ENCODE results near the gene RXFP4. TPM values are rescaled to one million over a fixed set of nuclear protein-coding genes. Genes with fewer than 3 reads are reported as not detected.

The RXFP4 gene
- total RNA-seq, 1 donor from 2014 or later: not detected

DNA sequence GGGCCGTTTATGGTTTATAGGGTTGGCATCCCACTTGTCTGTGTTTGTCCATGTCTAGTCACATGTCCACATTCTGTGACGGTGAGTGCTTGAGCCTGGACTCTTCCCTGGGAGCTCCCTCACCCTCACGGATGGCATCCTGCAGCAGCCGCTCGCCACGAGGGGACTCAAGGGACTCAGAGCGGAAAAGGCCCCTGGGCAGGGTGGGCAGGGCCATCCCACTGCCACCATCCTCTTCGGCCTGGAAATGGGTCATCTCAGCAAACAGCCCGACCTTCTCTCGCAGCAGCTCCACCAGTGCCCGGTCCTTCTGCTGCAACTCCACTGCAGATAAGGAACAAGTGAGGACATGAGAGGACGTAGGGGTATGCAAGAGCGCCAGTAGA is 11.1 kb downstream of the RXFP4 start:
- H3K4me3 Mint-ChIP-seq (ENCODE audit: unreplicated experiment): no peak overlapping the region
- no peak overlapping the region for H3K27ac Mint-ChIP-seq (ENCODE audit: unreplicated experiment)

DNA sequence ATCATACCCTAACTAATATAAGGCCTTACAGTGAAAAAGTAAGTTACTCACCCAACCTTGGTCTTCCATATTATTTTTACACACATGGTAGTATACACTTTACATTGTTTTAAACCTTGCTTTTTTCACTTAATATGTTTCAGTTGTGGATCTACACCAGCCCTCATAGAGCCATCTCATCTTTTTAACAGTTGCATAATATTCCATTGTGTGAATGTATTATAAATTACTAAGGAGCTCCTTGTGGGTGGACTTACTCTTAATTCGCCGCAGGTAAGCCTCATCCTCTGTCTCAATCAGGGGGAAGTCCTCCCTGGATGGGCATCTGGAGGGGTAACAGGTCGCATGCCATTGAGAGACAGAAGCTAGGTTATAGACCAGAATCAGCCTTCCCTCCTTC is 13.2 kb downstream of the RXFP4 start:
- no peaks in the 10 kb centered on the region for H3K4me1 Mint-ChIP-seq (ENCODE audit: low read depth)
- TF ChIP-seq, protein P1, sequence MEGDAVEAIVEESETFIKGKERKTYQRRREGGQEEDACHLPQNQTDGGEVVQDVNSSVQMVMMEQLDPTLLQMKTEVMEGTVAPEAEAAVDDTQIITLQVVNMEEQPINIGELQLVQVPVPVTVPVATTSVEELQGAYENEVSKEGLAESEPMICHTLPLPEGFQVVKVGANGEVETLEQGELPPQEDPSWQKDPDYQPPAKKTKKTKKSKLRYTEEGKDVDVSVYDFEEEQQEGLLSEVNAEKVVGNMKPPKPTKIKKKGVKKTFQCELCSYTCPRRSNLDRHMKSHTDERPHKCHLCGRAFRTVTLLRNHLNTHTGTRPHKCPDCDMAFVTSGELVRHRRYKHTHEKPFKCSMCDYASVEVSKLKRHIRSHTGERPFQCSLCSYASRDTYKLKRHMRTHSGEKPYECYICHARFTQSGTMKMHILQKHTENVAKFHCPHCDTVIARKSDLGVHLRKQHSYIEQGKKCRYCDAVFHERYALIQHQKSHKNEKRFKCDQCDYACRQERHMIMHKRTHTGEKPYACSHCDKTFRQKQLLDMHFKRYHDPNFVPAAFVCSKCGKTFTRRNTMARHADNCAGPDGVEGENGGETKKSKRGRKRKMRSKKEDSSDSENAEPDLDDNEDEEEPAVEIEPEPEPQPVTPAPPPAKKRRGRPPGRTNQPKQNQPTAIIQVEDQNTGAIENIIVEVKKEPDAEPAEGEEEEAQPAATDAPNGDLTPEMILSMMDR (IDR thresholded peaks at IDR 0.05): no peak
- no peaks in the 10 kb centered on the region for H3K9me3 Mint-ChIP-seq (ENCODE audit: low read depth)
- DNase-seq (ENCODE audit: low spot score): no peak
- H3K36me3 Mint-ChIP-seq (ENCODE audit: low read depth): peaks cover 40% of the 10 kb centered on the region
- H3K27ac Mint-ChIP-seq (ENCODE audit: unreplicated experiment): no peak overlapping the region
- no peak overlapping the region for H3K4me3 Mint-ChIP-seq (ENCODE audit: unreplicated experiment)
- H3K27me3 Mint-ChIP-seq (ENCODE audit: low read depth): no peaks in the 10 kb centered on the region

More for the DNA sequence above, 11.1 kb downstream of the RXFP4 start:
- no peak for DNase-seq (ENCODE audit: low spot score)
- Mint-ChIP-seq H3K27me3 (ENCODE audit: low read depth) (no peaks in the 10 kb centered on the region), H3K36me3 (ENCODE audit: low read depth) (peaks cover 42% of the 10 kb centered on the region), H3K4me1 (ENCODE audit: low read depth) (no peaks in the 10 kb centered on the region), H3K9me3 (ENCODE audit: low read depth) (no peaks in the 10 kb centered on the region)
- TF ChIP-seq, protein P1 (IDR thresholded peaks at IDR 0.05): no peak

GRCh38 chr1:155957411-155957915 is 16.0 kb downstream of the RXFP4 start:
- Mint-ChIP-seq H3K27ac (ENCODE audit: unreplicated experiment) (no peak overlapping the region), H3K4me3 (ENCODE audit: unreplicated experiment) (no peak overlapping the region), H3K4me1 (ENCODE audit: low read depth) (peaks cover 27% of the 10 kb centered on the region), H3K9me3 (ENCODE audit: low read depth) (no peaks in the 10 kb centered on the region), H3K36me3 (ENCODE audit: low read depth) (peaks cover 42% of the 10 kb centered on the region), H3K27me3 (ENCODE audit: low read depth) (no peaks in the 10 kb centered on the region)
- DNase-seq (ENCODE audit: low spot score): no peak
- TF ChIP-seq, protein P1 (IDR thresholded peaks at IDR 0.05): no peak

GRCh38 chr1:155960081-155960745 is 18.8 kb downstream of the RXFP4 start:
- peaks cover 42% of the 10 kb centered on the region for H3K36me3 Mint-ChIP-seq (ENCODE audit: low read depth)
- TF ChIP-seq, protein P1 (IDR thresholded peaks at IDR 0.05): no peak
- no peaks in the 10 kb centered on the region for H3K27me3 Mint-ChIP-seq (ENCODE audit: low read depth)
- peaks cover 37% of the 10 kb centered on the region for H3K4me1 Mint-ChIP-seq (ENCODE audit: low read depth)
- peak overlapping the region; percentile 95 for H3K27ac Mint-ChIP-seq (ENCODE audit: unreplicated experiment)
- H3K4me3 Mint-ChIP-seq (ENCODE audit: unreplicated experiment): no peak overlapping the region
- H3K9me3 Mint-ChIP-seq (ENCODE audit: low read depth): no peaks in the 10 kb centered on the region
- DNase-seq (ENCODE audit: low spot score): no peak

- Mint-ChIP-seq H3K9me3 (ENCODE audit: low read depth) (no peaks in the 10 kb centered on the region), H3K27me3 (ENCODE audit: low read depth) (no peaks in the 10 kb centered on the region), H3K4me3 (ENCODE audit: unreplicated experiment) (peak overlapping the region; percentile 52), H3K27ac (ENCODE audit: unreplicated experiment) (peak overlapping the region; percentile 95), H3K4me1 (ENCODE audit: low read depth) (peaks cover 37% of the 10 kb centered on the region), H3K36me3 (ENCODE audit: low read depth) (peaks cover 50% of the 10 kb centered on the region)
- DNase-seq (ENCODE audit: low spot score): no peak
- TF ChIP-seq, protein P1 (IDR thresholded peaks at IDR 0.05): peak; percentile 76
These were observed 20.5 kb downstream of the RXFP4 start for GRCh38 chr1:155961937-155962336.
